Measurements from ENCODE around the gene CHST12. TPM values are rescaled to one million over a fixed set of nuclear protein-coding genes. Genes with fewer than 3 reads are reported as not detected.

Gene CHST12
- total RNA-seq, 1 donor from 2014 or later: 29.2 TPM

DNA sequence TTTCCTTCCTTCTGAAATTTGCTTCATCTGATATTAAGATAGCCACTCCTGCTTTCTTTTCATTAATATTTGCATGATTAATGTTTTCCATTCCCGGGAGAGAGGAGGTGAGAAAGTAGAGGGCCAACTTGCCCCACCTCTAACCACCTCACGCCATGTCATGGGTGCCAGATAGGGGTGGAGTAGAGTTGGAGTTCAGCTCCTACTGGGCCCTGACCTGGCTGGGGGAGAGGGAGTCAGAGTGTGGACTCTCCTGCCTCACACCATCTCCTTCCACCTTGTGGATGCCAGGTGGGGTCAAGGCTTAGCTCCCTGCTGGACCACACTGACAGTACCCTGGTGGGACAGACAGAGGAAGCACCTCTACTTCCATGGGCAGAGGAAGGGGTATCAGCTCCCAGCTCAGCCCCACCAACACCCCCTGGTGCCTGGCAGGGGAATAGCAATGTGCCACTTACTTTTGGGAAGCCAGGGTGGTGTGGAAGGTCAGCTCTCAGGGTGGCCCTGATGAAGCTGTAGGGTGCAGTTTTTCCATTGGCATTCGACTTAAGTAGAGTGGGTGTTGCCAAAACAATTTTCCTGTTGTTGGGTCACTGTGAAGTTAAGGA lies 28.0 kb downstream of the CHST12 start:
- Histone ChIP-seq H3K36me3 (peaks cover 41% of the 10 kb centered on the region), H3K27ac (no peak overlapping the region), H3K4me3 (no peak overlapping the region), H3K27me3 (ENCODE audit: low read depth) (no peaks in the 10 kb centered on the region), H3K9me3 (peaks cover 5% of the 10 kb centered on the region), H3K4me1 (peaks cover 8% of the 10 kb centered on the region)
- intact Hi-C loops (cut with DNase I): no loop called here
- TF ChIP-seq CTCF (IDR thresholded peaks at IDR 0.05): peak; percentile 55
- ATAC-seq: peak in 1 of 2 donors; percentile 64
- no peak for DNase-seq

DNA sequence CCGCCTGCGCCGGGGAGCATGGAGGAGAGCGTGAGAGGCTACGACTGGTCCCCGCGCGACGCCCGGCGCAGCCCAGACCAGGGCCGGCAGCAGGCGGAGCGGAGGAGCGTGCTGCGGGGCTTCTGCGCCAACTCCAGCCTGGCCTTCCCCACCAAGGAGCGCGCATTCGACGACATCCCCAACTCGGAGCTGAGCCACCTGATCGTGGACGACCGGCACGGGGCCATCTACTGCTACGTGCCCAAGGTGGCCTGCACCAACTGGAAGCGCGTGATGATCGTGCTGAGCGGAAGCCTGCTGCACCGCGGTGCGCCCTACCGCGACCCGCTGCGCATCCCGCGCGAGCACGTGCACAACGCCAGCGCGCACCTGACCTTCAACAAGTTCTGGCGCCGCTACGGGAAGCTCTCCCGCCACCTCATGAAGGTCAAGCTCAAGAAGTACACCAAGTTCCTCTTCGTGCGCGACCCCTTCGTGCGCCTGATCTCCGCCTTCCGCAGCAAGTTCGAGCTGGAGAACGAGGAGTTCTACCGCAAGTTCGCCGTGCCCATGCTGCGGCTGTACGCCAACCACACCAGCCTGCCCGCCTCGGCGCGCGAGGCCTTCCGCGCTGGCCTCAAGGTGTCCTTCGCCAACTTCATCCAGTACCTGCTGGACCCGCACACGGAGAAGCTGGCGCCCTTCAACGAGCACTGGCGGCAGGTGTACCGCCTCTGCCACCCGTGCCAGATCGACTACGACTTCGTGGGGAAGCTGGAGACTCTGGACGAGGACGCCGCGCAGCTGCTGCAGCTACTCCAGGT lies 29.7 kb downstream of the CHST12 start:
- no peak for TF ChIP-seq CTCF (IDR thresholded peaks at IDR 0.05)
- no peak overlapping the region for H3K27ac ChIP-seq
- ATAC-seq (no peak), DNase-seq (no peak)
- intact Hi-C loops (cut with DNase I): no loop called here
- no peak overlapping the region for H3K4me3 ChIP-seq
- no peaks in the 10 kb centered on the region for H3K27me3 ChIP-seq (ENCODE audit: low read depth)
- H3K9me3 ChIP-seq: peaks cover 5% of the 10 kb centered on the region
- peaks cover 24% of the 10 kb centered on the region for H3K4me1 ChIP-seq
- H3K36me3 ChIP-seq: peaks cover 50% of the 10 kb centered on the region

DNA sequence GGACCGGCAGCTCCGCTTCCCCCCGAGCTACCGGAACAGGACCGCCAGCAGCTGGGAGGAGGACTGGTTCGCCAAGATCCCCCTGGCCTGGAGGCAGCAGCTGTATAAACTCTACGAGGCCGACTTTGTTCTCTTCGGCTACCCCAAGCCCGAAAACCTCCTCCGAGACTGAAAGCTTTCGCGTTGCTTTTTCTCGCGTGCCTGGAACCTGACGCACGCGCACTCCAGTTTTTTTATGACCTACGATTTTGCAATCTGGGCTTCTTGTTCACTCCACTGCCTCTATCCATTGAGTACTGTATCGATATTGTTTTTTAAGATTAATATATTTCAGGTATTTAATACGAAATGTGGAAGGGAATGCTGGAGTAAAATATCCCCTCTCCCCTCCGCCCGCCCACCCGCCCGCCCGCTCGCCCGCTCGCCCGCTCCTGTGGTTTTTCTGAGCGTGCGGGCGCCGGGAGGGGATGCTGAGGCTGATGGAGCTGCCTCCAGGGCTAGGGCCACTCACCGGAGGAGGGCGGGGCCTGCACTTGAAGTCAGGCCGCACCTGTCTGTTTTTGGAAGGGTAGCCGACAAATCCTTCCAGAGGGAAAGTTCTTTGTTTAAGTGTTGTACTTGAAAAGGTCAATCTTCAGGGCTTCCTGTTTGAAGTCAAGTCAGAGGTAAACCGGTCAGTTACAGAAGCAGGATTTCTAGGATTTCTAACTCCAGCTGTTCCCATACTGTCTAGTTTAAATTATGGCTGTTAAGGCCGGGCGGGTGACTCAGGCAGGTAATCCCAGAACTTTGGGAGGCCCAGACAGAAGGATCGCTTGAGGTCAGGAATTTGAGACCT lies 30.5 kb downstream of the CHST12 start:
- Histone ChIP-seq H3K4me3 (no peak overlapping the region), H3K27ac (no peak overlapping the region), H3K27me3 (ENCODE audit: low read depth) (no peaks in the 10 kb centered on the region), H3K36me3 (peaks cover 52% of the 10 kb centered on the region), H3K4me1 (peaks cover 32% of the 10 kb centered on the region), H3K9me3 (peaks cover 5% of the 10 kb centered on the region)
- ATAC-seq (peak; percentile 80 to 87), DNase-seq (peak; percentile 86)
- intact Hi-C loops (cut with DNase I): no loop called here
- no peak for TF ChIP-seq CTCF (IDR thresholded peaks at IDR 0.05)

- intact Hi-C loops (cut with DNase I): no loop called here
- peaks cover 32% of the 10 kb centered on the region for H3K4me1 ChIP-seq
- no peak overlapping the region for H3K4me3 ChIP-seq
- no peak overlapping the region for H3K27ac ChIP-seq
- no peaks in the 10 kb centered on the region for H3K27me3 ChIP-seq (ENCODE audit: low read depth)
- peaks cover 52% of the 10 kb centered on the region for H3K36me3 ChIP-seq
- H3K9me3 ChIP-seq: peaks cover 5% of the 10 kb centered on the region
- no peak for ATAC-seq
- TF ChIP-seq CTCF (IDR thresholded peaks at IDR 0.05): no peak
- no peak for DNase-seq
These were observed 31.7 kb downstream of the CHST12 start for GRCh38 chr7:2435146-2435545.

DNA sequence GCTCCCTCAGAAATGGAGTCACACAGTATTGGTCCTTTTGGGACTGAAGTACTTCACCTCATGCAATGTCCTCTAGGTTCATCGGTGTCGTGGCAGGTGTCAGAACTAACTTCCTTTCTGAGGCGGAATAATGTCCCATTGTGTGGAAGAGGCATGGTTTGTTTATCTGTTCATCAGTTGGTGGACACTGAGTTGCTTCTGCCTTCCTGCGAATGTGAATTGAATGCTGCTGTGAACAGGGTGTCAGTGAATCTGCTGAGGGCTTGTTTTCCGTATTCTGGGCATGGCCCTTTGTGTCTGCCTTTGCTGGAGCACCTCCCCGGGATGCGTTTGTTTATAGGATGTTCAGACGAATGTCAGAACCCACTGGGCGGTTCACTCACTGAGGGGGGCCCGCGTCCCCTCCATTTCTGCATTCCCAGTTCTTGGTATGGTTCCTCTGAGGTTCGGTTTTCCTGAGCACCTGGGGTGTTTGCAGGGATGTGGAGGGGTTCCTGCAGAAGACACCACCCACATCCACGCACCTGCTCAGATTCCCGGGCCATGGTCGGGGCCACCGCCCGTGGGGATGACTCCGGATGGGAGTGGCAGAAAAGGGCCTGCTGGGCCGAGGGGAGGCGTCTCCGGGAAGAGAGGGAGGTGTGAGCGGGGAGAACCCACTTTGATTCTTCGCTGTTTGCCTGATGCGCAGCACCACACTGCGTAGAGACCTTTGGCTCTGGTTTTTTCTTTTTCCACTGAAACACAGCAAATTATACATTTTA lies 33.1 kb downstream of the CHST12 start:
- Histone ChIP-seq H3K36me3 (peaks cover 52% of the 10 kb centered on the region), H3K27me3 (ENCODE audit: low read depth) (no peaks in the 10 kb centered on the region), H3K4me1 (peaks cover 46% of the 10 kb centered on the region), H3K9me3 (no peaks in the 10 kb centered on the region), H3K27ac (no peak overlapping the region), H3K4me3 (no peak overlapping the region)
- ATAC-seq (no peak), DNase-seq (no peak)
- no peak for TF ChIP-seq CTCF (IDR thresholded peaks at IDR 0.05)
- intact Hi-C loops (cut with DNase I): no loop called here
